ENCODE measurements around the gene RASA3.

DNA sequence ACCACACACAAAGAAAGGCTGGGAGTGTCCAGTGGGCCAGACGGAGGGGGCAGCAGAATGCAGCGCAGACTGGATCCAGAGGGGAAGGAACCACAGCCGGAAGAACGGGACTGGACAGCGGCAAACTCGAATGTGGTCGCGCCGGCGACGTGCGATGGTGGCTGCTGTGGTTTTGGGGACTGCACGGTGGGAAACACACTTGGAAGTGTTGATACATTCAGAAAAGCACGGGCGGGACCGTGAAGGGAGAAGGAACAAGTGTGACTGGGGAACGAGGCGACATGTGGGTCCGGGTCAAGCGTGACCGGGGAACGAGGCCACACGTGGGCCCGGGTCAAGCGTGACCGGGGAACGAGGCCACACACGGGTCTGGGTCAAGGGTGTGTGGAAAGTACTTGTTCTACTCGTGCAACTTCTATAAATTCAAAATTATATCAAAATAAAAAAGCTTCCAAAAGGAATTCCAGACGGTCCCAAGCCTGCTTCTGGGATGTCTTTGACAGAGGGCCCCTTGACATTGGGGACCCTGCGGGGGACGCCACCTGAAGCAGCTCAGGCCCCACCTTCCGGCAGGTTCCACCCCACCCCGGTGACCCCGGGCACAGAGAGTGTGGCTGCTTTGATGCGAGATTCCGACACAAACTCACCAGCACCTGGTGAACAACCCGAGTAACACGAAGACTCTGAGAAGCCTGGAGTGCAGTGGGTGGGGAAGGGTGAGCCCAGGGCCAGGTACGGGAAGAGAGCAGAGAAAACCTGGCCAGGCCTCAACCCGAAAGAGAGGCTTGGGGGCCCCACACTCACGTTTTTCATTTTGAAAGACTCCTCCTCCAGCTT, 133.4 kb downstream of the RASA3 start:
- TF ChIP-seq CTCF (IDR thresholded peaks at IDR 0.05) (no peak), POLR2AphosphoS5 (IDR thresholded peaks at IDR 0.05) (no peak), EP300 (IDR thresholded peaks at IDR 0.05; ENCODE audit: low read depth) (no peak)

Measured in transverse colon (tissue), 4 donors.